Measurements from ENCODE around the gene ITGB5. TPM values are rescaled to one million over a fixed set of nuclear protein-coding genes. Genes with fewer than 3 reads are reported as not detected.

The ITGB5 gene
- total RNA-seq, 2 donors from 2014 or later = 262 to 329 TPM

DNA sequence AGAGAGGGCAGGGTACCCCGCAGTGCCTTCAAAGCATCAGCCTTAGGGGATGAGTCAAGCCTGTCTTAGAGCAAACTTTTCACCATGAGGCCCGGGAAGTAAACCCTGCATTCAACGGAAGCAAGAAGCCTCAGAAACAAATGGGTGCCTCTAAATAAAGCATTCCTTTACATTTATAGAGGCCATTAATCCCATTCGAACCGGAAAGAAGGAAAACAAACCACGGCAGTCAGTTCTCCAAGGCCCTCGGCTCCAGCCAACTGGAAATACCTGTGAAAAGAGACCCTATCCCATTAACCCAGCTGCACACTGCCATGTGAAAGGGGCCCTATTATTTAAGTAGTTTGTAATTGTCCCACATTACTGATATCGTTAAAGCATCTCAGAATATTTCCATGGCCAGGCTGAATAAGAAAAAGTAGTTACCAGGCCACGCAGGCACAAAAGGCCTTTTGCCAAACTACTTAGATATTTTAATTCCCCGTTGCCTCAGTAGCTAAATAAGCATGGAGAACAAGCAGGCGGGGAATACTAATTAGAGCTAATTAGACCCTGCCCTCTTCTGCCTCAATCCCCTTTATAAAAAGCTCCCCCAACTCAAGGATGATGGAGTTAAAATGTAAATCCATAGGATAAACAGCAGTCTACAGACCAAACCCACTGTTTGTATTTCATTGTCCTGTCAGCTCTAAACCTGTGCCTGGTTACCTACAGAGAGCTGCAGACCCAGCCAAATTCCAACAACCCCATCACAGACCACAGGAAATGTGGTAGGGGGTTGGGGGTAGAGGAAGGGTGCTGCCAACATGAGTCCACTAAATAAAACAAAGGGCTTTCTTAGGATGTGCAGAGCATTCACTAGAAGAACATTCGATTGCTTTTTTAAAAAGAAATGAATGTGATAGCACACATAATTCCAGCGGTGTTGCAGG, 4.1 kb downstream of the ITGB5 start:
- WGBS, 2 experiments (ENCODE audit: insufficient coverage in 1 of 2, insufficient read length in 1 of 2) = 40 to 49% methylated on average over 9 to 13 of the region's 13 CpGs
- Histone ChIP-seq H3K27ac (ENCODE audit: low read depth, low read length) (no peak overlapping the region), H3K9ac (ENCODE audit: extremely low read depth, low read length, poor library complexity, severe bottlenecking) (peak overlapping the region; percentile 0), H3K4me3 (ENCODE audit: low read length) (peak overlapping the region; percentile 99), H3K9me3 (ENCODE audit: control insufficient read depth, low read length) (no peaks in the 10 kb centered on the region), H3K36me3 (ENCODE audit: control insufficient read depth, insufficient read depth, low read length) (peaks cover 34% of the 10 kb centered on the region), H3K27me3 (ENCODE audit: control insufficient read depth, insufficient read depth, low read length, poor library complexity, severe bottlenecking) (no peaks in the 10 kb centered on the region), H3K4me1 (ENCODE audit: control insufficient read depth, insufficient read depth, low read length) (peaks cover 15% of the 10 kb centered on the region)
- Mint-ChIP-seq H3K27ac (peak overlapping the region; percentile 92), H3K27me3 (ENCODE audit: insufficient read depth) (no peaks in the 10 kb centered on the region), H3K9me3 (no peaks in the 10 kb centered on the region), H3K4me3 (peak overlapping the region; percentile 87), H3K36me3 (ENCODE audit: low read depth) (peaks cover 23% of the 10 kb centered on the region), H3K4me1 (peaks cover 60% of the 10 kb centered on the region)
- TF ChIP-seq, protein P1, sequence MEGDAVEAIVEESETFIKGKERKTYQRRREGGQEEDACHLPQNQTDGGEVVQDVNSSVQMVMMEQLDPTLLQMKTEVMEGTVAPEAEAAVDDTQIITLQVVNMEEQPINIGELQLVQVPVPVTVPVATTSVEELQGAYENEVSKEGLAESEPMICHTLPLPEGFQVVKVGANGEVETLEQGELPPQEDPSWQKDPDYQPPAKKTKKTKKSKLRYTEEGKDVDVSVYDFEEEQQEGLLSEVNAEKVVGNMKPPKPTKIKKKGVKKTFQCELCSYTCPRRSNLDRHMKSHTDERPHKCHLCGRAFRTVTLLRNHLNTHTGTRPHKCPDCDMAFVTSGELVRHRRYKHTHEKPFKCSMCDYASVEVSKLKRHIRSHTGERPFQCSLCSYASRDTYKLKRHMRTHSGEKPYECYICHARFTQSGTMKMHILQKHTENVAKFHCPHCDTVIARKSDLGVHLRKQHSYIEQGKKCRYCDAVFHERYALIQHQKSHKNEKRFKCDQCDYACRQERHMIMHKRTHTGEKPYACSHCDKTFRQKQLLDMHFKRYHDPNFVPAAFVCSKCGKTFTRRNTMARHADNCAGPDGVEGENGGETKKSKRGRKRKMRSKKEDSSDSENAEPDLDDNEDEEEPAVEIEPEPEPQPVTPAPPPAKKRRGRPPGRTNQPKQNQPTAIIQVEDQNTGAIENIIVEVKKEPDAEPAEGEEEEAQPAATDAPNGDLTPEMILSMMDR (conservative IDR thresholded peaks at IDR 0.05) = no peak
- peak; percentile 44 for DNase-seq

DNA sequence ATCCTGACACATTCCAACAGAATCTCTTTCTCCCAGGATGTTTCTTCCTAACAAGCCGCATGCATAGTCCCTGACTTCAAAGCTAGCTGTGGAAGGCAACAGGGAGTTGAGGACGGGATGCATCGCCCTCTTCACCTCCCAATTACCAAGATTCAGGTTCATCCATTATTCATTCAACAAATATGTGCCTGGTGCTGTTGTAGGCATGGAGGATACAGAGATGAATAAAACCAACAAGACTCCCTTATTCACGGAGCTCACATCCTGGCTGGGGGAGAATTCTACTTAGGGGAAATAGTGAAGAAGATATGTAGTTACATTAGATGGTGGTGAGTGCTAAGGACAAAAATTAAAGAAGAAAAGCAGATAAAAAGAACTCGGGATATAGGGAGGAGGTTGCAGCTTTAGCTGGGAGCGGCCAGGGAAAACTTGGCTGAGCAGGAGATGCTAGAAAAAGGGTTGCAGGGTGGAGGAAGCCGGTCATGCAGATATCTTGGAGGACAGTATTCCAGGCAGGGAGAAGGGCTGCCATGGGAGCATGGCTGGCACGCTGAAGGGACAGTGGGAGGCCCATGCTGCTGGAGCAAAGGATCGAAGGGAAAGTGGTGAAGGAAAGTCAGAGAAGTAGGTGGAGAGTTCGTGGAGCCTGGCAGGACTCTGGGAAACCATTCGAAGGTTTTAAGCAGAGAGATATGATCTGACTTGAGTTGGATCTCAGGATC, 5.0 kb downstream of the ITGB5 start:
- Histone ChIP-seq H3K36me3 (ENCODE audit: control insufficient read depth, insufficient read depth, low read length) (peaks cover 40% of the 10 kb centered on the region), H3K9me3 (ENCODE audit: control insufficient read depth, low read length) (no peaks in the 10 kb centered on the region), H3K27me3 (ENCODE audit: control insufficient read depth, insufficient read depth, low read length, poor library complexity, severe bottlenecking) (no peaks in the 10 kb centered on the region), H3K4me1 (ENCODE audit: control insufficient read depth, insufficient read depth, low read length) (peaks cover 15% of the 10 kb centered on the region), H3K4me3 (ENCODE audit: low read length) (peak overlapping the region; percentile 99), H3K27ac (ENCODE audit: low read depth, low read length) (no peak overlapping the region), H3K9ac (ENCODE audit: extremely low read depth, low read length, poor library complexity, severe bottlenecking) (no peak overlapping the region)
- H3K36me3 Mint-ChIP-seq (ENCODE audit: low read depth) = peaks cover 23% of the 10 kb centered on the region
- WGBS, 2 experiments (ENCODE audit: insufficient coverage in 1 of 2, insufficient read length in 1 of 2) = 82 to 89% methylated on average over 8 to 11 of the region's 11 CpGs
- TF ChIP-seq, protein P1 (conservative IDR thresholded peaks at IDR 0.05) = no peak
- peaks cover 60% of the 10 kb centered on the region for H3K4me1 Mint-ChIP-seq
- no peaks in the 10 kb centered on the region for H3K27me3 Mint-ChIP-seq (ENCODE audit: insufficient read depth)
- H3K9me3 Mint-ChIP-seq = no peaks in the 10 kb centered on the region
- H3K4me3 Mint-ChIP-seq = peak overlapping the region; percentile 87
- DNase-seq = peak; percentile 48
- H3K27ac Mint-ChIP-seq = peak overlapping the region; percentile 79

DNA sequence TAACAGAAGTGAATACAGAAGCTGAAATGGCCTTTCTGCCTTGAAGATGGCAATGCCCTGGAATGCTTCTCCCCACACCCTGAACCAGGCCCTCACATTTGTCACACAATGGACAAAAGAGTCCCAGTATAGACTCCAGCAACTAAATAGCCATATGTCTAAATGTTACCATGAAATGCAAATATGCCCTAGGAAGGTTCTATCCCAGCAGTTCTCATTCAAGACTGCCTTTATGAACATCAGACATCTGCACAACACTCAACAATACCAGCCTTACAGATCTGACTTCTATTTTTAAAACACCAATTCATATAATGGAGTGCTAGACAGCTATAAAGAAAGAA, 7.9 kb downstream of the ITGB5 start:
- no peaks in the 10 kb centered on the region for H3K9me3 Mint-ChIP-seq
- Histone ChIP-seq H3K27me3 (ENCODE audit: control insufficient read depth, insufficient read depth, low read length, poor library complexity, severe bottlenecking) (no peaks in the 10 kb centered on the region), H3K27ac (ENCODE audit: low read depth, low read length) (no peak overlapping the region), H3K9ac (ENCODE audit: extremely low read depth, low read length, poor library complexity, severe bottlenecking) (no peak overlapping the region), H3K4me3 (ENCODE audit: low read length) (no peak overlapping the region), H3K4me1 (ENCODE audit: control insufficient read depth, insufficient read depth, low read length) (peaks cover 15% of the 10 kb centered on the region), H3K36me3 (ENCODE audit: control insufficient read depth, insufficient read depth, low read length) (peaks cover 47% of the 10 kb centered on the region), H3K9me3 (ENCODE audit: control insufficient read depth, low read length) (no peaks in the 10 kb centered on the region)
- TF ChIP-seq, protein P1 (conservative IDR thresholded peaks at IDR 0.05) = no peak
- no peak overlapping the region for H3K27ac Mint-ChIP-seq
- H3K36me3 Mint-ChIP-seq (ENCODE audit: low read depth) = peaks cover 18% of the 10 kb centered on the region
- no peak for DNase-seq
- no peaks in the 10 kb centered on the region for H3K27me3 Mint-ChIP-seq (ENCODE audit: insufficient read depth)
- peaks cover 70% of the 10 kb centered on the region for H3K4me1 Mint-ChIP-seq
- no peak overlapping the region for H3K4me3 Mint-ChIP-seq

All from endodermal cell (in vitro differentiated cells).